ENCODE data around the gene TRAF3.

GRCh38 chr14:102828151-102828550 lies 50.9 kb downstream of the TRAF3 start:
- TF ChIP-seq CTCF (IDR thresholded peaks at IDR 0.05): no peak
- no peak for TF ChIP-seq GABPB1 (CRISPR knock-in tag; IDR thresholded peaks at IDR 0.05)
- TF ChIP-seq, protein P1, sequence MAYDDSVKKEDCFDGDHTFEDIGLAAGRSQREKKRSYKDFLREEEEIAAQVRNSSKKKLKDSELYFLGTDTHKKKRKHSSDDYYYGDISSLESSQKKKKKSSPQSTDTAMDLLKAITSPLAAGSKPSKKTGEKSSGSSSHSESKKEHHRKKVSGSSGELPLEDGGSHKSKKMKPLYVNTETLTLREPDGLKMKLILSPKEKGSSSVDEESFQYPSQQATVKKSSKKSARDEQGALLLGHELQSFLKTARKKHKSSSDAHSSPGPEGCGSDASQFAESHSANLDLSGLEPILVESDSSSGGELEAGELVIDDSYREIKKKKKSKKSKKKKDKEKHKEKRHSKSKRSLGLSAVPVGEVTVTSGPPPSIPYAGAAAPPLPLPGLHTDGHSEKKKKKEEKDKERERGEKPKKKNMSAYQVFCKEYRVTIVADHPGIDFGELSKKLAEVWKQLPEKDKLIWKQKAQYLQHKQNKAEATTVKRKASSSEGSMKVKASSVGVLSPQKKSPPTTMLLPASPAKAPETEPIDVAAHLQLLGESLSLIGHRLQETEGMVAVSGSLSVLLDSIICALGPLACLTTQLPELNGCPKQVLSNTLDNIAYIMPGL (CRISPR knock-in tag; IDR thresholded peaks at IDR 0.05): no peak

Data from WTC11 (cell line).